HG02610 (cell line): ENCODE results near the gene GTSF1L.
A peak's percentile ranks its signal among the peaks of the same experiment; 100 is the strongest.
"Not testable (repeated sequence)": the region's sequence is repeated elsewhere in the genome, so short reads cannot be mapped to it uniquely, and the experiment has no call there.

Source experiments
- ATAC-seq: cut with Tn5 transposase; IDR thresholded peaks from one replicate; pipeline ENCODE4 v1.9.1; 2021; ENCODE audit warnings: mild to moderate bottlenecking, moderate library complexity; ENCODE audit not compliant: unreplicated experiment

Gene GTSF1L

GRCh38 chr20:43726811-43727338 is at the start of gene GTSF1L:
GTSF1L (minus strand) TSS chr20:43727002; CDS start chr20:43726694, 308 bp downstream.
- no peak for ATAC-seq

- ATAC-seq = no peak
These were observed 48.0 kb upstream of the GTSF1L start for GRCh38 chr20:43774754-43775153.

- ATAC-seq = no peak
These were observed 44.8 kb upstream of the GTSF1L start for GRCh38 chr20:43771503-43772190.

GRCh38 chr20:43770342-43770741 is 43.5 kb upstream of the GTSF1L start:
- ATAC-seq = no peak

GRCh38 chr20:43767686-43768474 is 41.1 kb upstream of the GTSF1L start:
- ATAC-seq = no peak

- no peak for ATAC-seq
These were observed 40.1 kb upstream of the GTSF1L start for GRCh38 chr20:43766917-43767316.

- no peak for ATAC-seq
These were observed 39.6 kb upstream of the GTSF1L start for GRCh38 chr20:43766385-43766784.

- ATAC-seq = no peak
These were observed 39.1 kb upstream of the GTSF1L start for GRCh38 chr20:43765916-43766315.

GRCh38 chr20:43762911-43763310 is 36.1 kb upstream of the GTSF1L start:
- ATAC-seq = no peak

- ATAC-seq = no peak
These were observed 34.9 kb upstream of the GTSF1L start for GRCh38 chr20:43761386-43762340.

GRCh38 chr20:43757888-43758287 is 31.1 kb upstream of the GTSF1L start:
- not testable (repeated sequence) for ATAC-seq

GRCh38 chr20:43755851-43756250 is 29.0 kb upstream of the GTSF1L start:
- ATAC-seq = no peak

- ATAC-seq = no peak
These were observed 28.6 kb upstream of the GTSF1L start for GRCh38 chr20:43755390-43755789.

GRCh38 chr20:43752561-43753301 is 25.9 kb upstream of the GTSF1L start:
- peak; percentile 61 for ATAC-seq

GRCh38 chr20:43752051-43752360 is 25.2 kb upstream of the GTSF1L start:
- ATAC-seq = no peak

GRCh38 chr20:43751167-43752050 is 24.6 kb upstream of the GTSF1L start:
- peak; percentile 74 for ATAC-seq

GRCh38 chr20:43750774-43751166 is 24.0 kb upstream of the GTSF1L start:
- no peak for ATAC-seq

- no peak for ATAC-seq
These were observed 23.0 kb upstream of the GTSF1L start for GRCh38 chr20:43749734-43750294.

- no peak for ATAC-seq
These were observed 21.5 kb upstream of the GTSF1L start for GRCh38 chr20:43748274-43748673.
